Measurements from ENCODE around the gene TRIM63.

TRIM63 gene

DNA sequence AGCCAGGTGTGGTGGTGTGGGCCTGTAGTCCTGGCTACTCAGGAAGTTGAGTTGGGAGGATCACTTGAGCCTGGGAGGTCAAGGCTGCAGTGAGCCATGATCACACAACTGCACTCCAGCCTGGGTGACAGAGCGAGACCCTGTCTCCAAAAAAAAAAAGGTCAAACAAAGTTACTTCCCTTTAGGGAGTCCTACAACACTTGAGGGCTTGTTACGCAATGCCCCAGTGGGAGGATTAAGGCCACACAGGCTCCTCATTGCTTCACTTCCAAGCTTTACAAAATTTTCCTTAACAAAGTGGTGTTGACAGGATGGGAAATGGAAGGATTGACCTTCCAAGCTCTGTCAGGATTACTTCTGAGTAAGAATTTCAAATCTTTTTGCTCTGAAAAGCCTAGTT lies 52.1 kb downstream of the TRIM63 start:
- DNase-seq, result no peak

GRCh38 chr1:26014179-26014578 lies 53.3 kb downstream of the TRIM63 start:
- DNase-seq, result no peak

DNA sequence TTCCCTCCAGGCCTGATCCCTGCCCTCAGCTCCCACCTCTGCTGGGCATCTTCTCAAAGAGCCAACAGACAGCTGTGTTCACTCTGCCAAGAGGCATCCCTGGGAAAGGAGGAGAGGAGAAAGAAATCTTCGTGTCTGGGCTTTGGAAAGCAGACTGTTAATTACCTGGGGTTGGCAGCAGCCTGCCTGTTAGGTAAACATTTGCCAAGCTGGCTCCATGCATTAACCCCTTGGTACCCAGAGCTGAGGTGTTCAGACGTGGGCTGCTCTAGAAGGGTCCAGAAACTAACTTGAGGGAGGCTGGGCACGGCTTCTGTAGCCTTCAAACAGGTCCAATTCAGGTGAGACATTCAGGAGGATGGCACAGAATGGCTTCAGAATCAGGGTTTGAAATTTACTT lies 54.6 kb downstream of the TRIM63 start:
- DNase-seq, result no peak

- no peak for DNase-seq
Observed at GRCh38 chr1:26010825-26011224, 56.6 kb downstream of the TRIM63 start.

DNA sequence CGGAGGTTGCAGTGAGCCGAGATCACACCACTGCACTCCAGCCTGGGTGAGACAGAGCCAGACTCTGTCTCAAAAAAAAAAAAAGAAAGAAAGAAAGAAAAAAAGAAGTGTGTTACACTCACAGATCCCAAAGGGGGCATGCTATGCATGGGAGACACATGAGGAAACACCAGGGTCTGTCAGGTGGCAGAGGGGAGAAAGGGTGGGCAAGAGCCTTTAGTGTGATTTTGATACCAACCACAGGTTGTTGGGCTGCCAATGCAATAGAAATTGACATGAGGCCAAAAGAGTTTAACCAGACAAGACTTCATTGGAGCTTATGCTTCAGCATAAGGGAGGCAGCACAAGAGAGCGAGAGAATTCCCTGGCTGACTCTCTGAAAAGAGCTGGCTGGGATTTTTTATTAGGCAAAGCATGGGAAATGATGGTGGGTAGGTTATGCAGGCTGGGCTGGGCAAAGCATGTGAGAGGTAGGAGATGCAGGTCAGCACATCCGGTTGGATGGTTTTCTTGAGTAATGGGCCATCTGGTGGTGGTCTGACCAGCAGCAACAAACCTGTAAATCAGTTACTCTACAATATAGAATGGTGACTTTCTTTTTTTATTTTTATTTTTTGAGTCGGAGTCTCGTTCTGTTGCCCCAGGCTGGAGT lies 57.5 kb downstream of the TRIM63 start:
- no peak for DNase-seq

GRCh38 chr1:26006710-26007109 lies 60.7 kb downstream of the TRIM63 start:
- DNase-seq, result no peak

DNA sequence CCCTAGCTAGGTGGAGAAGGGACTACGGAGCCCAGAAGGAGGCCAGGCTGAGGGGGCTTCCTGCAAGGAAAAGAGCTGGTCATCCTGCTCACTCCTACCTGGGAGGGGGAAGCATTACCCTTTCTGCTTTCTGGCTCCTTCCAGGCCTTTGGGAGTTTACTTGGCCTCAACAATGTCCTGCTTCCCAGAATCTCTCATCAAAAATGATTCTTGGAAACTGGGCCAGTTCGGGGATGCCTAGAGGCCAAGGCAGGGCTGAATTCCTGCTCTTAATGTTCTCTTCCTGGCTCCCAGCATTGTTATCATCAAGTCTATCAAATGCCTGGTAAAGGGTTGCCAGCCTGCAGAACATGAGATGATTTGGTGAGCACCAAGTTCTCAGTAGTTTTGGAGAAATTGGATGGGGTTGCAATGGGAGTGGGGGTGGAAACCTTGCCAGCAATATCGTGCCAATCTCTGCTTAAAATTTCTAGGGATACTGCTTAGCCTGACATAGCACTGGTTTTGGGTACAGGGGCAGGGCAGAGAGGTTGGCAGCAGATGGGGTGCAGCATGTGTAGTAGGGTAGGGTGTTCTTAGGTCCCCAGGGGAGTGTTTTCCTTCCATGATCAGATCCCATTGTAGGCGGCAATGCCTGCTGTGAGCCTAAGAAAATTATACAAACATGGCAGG lies 61.9 kb downstream of the TRIM63 start:
- no peak for DNase-seq

- no peak for DNase-seq
Observed at GRCh38 chr1:26003756-26004155, 63.7 kb downstream of the TRIM63 start.

- no peak for DNase-seq
Observed at GRCh38 chr1:26003262-26003661, 64.2 kb downstream of the TRIM63 start.
